ENCODE measurements around the gene C1orf167. TPM values are rescaled to one million over a fixed set of nuclear protein-coding genes. Genes with fewer than 3 reads are reported as not detected.

Gene C1orf167
- total and polyA plus RNA-seq, 10 of the 15 experiments (the other 5 are each of a cell fraction or from before 2014, with no cell fraction given): 0.17 to 0.31 TPM; not detected in 8

GRCh38 chr1:11796036-11796828 is 34.2 kb downstream of the C1orf167 start:
- H3K27ac ChIP-seq (ENCODE audit: control insufficient read depth, insufficient read depth): no peak overlapping the region
- CTCF ChIA-PET: interaction anchor here (3.5 kb wide), 1 partner anchor 9 kb away, joined by 24 read pairs; no protein-coding TSS in a partner anchor
- no peak overlapping the region for H3K4me2 ChIP-seq (ENCODE audit: control insufficient read depth, insufficient read depth)
- H3K9me3 ChIP-seq (replicated peaks; ENCODE audit: control insufficient read depth, insufficient read depth, low read length): no peaks in the 10 kb centered on the region
- ATAC-seq (peak; percentile 36), DNase-seq (ENCODE audit: low read depth, low spot score) (no peak), FAIRE-seq (no peak)
- SMC1A ChIA-PET (ENCODE audit: uncharacterized antibody, unreplicated experiment): interaction anchor here (1.1 kb wide), 1 partner anchor 11 kb away, joined by 3 read pairs; no protein-coding TSS in a partner anchor
- no peaks in the 10 kb centered on the region for H3K27me3 ChIP-seq (replicated peaks in 1 of 2; ENCODE audit: control insufficient read depth in 2 of 2, insufficient read depth in 2 of 2, low read length in 1 of 2)
- H3K9ac ChIP-seq (ENCODE audit: control insufficient read depth, insufficient read depth, low read length): no peak overlapping the region
- POLR2A ChIA-PET: interaction anchor here (0.9 kb wide), 1 partner anchor 10 kb away, joined by 4 read pairs; the partner anchor contains the start of gene CLCN6
- intact Hi-C loops (cut with micrococcal nuclease; ENCODE audit: unreplicated experiment) (no loop called here), in situ Hi-C loops (cut with MboI) (no loop called here)
- RAD21 ChIA-PET (ENCODE audit: unreplicated experiment): no interaction called here
- no TSS peak for BruUV-seq (replicated peaks)
- H3K4me3 ChIP-seq: no peak overlapping the region
- no peak overlapping the region for H2AFZ ChIP-seq (ENCODE audit: control insufficient read depth, low read depth, low read length)
- H3K79me2 ChIP-seq (ENCODE audit: control insufficient read depth, insufficient read depth, low read length): no peaks in the 10 kb centered on the region
- no peaks in the 10 kb centered on the region; the same call in 1 of the 2 replicates for H3K4me1 ChIP-seq (ENCODE audit: control insufficient read depth, insufficient read depth, low read length)
- no peaks in the 10 kb centered on the region for H4K20me1 ChIP-seq (ENCODE audit: control insufficient read depth, insufficient read depth)
- peaks cover 0 to 5% of the 10 kb centered on the region in 2 experiments; a peak in 3 of 4 replicates for H3K36me3 ChIP-seq (ENCODE audit: control insufficient read depth in 2 of 2, insufficient read depth in 2 of 2, low read length in 1 of 2)
- 96% methylated on average over 15 of the region's 15 CpGs for WGBS (ENCODE audit: insufficient coverage, insufficient replicate concordance, low lambda C conversion rate, missing lambda C conversion rate)
- TF ChIP-seq TCF7 (IDR thresholded peaks at IDR 0.05; ENCODE audit: borderline replicate concordance): no peak
- no peak for TF ChIP-seq CBX5 (IDR thresholded peaks at IDR 0.05; ENCODE audit: low read depth)
- TF ChIP-seq, protein P1, sequence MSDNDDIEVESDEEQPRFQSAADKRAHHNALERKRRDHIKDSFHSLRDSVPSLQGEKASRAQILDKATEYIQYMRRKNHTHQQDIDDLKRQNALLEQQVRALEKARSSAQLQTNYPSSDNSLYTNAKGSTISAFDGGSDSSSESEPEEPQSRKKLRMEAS (IDR thresholded peaks at IDR 0.05; ENCODE audit: low read depth, low read length): no peak
- no peak for TF ChIP-seq RAD21 (IDR thresholded peaks at IDR 0.05; ENCODE audit: insufficient read depth, low read depth, low read length)
- no peak for TF ChIP-seq CBFB (IDR thresholded peaks at IDR 0.05; ENCODE audit: low read depth)
- TF ChIP-seq, protein P2, sequence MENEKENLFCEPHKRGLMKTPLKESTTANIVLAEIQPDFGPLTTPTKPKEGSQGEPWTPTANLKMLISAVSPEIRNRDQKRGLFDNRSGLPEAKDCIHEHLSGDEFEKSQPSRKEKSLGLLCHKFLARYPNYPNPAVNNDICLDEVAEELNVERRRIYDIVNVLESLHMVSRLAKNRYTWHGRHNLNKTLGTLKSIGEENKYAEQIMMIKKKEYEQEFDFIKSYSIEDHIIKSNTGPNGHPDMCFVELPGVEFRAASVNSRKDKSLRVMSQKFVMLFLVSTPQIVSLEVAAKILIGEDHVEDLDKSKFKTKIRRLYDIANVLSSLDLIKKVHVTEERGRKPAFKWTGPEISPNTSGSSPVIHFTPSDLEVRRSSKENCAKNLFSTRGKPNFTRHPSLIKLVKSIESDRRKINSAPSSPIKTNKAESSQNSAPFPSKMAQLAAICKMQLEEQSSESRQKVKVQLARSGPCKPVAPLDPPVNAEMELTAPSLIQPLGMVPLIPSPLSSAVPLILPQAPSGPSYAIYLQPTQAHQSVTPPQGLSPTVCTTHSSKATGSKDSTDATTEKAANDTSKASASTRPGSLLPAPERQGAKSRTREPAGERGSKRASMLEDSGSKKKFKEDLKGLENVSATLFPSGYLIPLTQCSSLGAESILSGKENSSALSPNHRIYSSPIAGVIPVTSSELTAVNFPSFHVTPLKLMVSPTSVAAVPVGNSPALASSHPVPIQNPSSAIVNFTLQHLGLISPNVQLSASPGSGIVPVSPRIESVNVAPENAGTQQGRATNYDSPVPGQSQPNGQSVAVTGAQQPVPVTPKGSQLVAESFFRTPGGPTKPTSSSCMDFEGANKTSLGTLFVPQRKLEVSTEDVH (IDR thresholded peaks at IDR 0.05; ENCODE audit: low read depth, partially characterized antibody): no peak
- no peak for TF ChIP-seq FOXM1 (IDR thresholded peaks at IDR 0.05; ENCODE audit: low read depth, low read length)
- no peak for TF ChIP-seq EZH2 (IDR thresholded peaks at IDR 0.05; ENCODE audit: borderline replicate concordance, control insufficient read depth, low read depth, low read length)
- TF ChIP-seq POLR2A (IDR thresholded peaks at IDR 0.05; ENCODE audit: low read depth, low read length): 0 out of 2 replicates have a peak, but pooled peaks have one; percentile 31
- no peak for TF ChIP-seq PML (IDR thresholded peaks at IDR 0.05; ENCODE audit: low read length)
- no peak for TF ChIP-seq SMC3 (IDR thresholded peaks at IDR 0.05; ENCODE audit: borderline replicate concordance, low read length)
- TF ChIP-seq, protein P3, sequence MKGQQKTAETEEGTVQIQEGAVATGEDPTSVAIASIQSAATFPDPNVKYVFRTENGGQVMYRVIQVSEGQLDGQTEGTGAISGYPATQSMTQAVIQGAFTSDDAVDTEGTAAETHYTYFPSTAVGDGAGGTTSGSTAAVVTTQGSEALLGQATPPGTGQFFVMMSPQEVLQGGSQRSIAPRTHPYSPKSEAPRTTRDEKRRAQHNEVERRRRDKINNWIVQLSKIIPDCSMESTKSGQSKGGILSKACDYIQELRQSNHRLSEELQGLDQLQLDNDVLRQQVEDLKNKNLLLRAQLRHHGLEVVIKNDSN (IDR thresholded peaks at IDR 0.05; ENCODE audit: borderline replicate concordance, extremely low read length, insufficient read depth, low read depth, low read length): no peak
- TF ChIP-seq BACH1 (IDR thresholded peaks at IDR 0.05; ENCODE audit: borderline replicate concordance): no peak
- 0 out of 2 replicates have a peak, but pooled peaks have one; percentile 17 for TF ChIP-seq IKZF1 (conservative IDR thresholded peaks at IDR 0.05)
- TF ChIP-seq, protein P4, sequence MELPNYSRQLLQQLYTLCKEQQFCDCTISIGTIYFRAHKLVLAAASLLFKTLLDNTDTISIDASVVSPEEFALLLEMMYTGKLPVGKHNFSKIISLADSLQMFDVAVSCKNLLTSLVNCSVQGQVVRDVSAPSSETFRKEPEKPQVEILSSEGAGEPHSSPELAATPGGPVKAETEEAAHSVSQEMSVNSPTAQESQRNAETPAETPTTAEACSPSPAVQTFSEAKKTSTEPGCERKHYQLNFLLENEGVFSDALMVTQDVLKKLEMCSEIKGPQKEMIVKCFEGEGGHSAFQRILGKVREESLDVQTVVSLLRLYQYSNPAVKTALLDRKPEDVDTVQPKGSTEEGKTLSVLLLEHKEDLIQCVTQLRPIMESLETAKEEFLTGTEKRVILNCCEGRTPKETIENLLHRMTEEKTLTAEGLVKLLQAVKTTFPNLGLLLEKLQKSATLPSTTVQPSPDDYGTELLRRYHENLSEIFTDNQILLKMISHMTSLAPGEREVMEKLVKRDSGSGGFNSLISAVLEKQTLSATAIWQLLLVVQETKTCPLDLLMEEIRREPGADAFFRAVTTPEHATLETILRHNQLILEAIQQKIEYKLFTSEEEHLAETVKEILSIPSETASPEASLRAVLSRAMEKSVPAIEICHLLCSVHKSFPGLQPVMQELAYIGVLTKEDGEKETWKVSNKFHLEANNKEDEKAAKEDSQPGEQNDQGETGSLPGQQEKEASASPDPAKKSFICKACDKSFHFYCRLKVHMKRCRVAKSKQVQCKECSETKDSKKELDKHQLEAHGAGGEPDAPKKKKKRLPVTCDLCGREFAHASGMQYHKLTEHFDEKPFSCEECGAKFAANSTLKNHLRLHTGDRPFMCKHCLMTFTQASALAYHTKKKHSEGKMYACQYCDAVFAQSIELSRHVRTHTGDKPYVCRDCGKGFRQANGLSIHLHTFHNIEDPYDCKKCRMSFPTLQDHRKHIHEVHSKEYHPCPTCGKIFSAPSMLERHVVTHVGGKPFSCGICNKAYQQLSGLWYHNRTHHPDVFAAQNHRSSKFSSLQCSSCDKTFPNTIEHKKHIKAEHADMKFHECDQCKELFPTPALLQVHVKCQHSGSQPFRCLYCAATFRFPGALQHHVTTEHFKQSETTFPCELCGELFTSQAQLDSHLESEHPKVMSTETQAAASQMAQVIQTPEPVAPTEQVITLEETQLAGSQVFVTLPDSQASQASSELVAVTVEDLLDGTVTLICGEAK (IDR thresholded peaks at IDR 0.05; ENCODE audit: borderline replicate concordance): no peak
